GM18907 (cell line): Measurements from ENCODE around the gene SELENOH.
A peak's percentile ranks its signal among the peaks of the same experiment; 100 is the strongest.

Experiments used
- ATAC-seq: cut with Tn5 transposase; IDR thresholded peaks from one replicate; pipeline ENCODE4 v1.9.1; 2021; ENCODE audit warnings: mild to moderate bottlenecking, moderate library complexity; ENCODE audit not compliant: unreplicated experiment

SELENOH gene

DNA sequence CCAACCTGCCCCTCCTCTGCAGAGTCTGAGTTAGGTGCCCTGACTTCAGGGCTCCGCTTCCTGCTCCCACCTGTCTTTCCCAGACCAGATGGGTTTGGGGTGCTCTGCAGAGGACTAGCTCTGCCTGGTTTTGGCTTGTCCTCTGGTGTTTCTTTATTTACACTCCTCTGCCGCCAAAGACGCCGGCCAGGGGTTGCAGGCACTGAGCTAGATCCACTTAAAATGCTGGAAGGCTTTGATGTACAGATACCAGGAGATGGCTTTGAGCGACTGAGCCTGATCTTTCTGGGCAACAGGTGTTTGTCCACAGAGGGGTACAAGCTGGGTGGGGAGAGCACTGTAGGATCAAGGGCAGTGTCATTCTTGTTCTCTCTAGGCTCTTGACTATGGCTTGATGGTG is 3.9 kb downstream of the SELENOH start:
- ATAC-seq, result no peak

DNA sequence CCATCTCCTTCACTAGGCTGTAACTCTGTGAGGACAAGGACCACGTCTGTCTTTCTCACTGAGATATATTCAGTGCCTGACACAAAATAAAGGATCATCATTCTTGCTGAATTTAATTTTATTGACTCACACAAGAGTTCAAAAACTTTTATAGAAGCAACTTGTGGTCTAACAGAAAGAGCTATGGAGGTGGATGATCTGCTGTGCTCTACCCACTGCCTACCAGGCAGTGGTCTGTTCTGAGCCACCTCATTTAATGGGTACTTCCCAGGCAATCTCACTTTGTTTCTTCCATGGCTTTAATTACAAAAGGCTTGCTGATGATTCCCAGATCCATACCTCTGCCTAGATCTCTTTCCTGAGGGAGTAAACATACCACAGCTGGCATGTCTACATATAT is 5.6 kb downstream of the SELENOH start:
- no peak for ATAC-seq

DNA sequence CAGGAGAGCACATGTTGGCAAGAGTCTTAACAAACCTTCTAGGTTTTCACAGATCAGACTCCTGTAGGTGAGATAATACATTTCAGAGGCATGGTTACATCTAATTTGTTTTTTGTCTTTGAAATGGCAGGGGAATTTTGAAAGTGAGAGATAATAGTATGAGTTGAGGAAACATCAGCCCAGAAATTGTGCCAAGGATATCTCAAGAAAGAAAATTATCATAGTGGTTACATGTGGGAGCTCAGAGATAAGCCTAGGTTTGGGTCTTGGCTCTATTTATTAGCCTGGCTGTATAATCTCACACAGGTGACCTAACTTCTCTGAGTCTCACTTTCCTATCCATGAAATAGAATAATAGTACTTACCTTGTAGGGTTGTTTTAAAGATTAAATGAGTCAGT is 9.9 kb downstream of the SELENOH start:
- ATAC-seq, result no peak

DNA sequence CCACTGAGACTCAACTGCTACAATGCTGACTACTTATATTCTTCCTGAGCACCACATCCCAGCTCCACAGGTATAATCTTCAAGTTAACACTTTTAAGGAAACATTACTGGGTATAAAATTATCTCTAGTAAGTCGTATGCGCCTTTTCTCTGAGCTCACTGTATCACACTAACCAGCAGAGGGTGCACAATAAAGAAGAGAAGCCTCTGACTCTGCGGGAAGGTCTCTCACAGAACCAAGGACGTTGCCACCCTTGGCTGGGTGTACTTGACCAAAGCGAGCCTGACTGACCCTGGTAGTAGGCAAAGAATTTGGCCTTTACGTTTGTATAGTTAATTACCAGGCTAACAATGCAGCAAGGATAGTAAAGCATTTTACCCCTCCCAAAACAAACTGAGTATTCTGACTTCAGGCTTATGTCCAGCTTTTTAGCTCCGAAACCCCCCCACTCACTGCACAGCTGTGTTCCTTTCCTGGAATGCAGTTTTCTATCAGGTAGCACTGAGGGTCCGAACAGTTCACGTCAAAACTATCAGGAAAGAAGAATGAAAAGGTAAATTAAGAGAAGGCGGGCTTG is 10.5 kb downstream of the SELENOH start, which contains the start of gene BTBD18:
TSS of gene BTBD18 (minus strand) at position 144 of the 578 bp plus-strand sequence. CDS start 631 bp downstream, outside the sequence.
- ATAC-seq, result no peak

DNA sequence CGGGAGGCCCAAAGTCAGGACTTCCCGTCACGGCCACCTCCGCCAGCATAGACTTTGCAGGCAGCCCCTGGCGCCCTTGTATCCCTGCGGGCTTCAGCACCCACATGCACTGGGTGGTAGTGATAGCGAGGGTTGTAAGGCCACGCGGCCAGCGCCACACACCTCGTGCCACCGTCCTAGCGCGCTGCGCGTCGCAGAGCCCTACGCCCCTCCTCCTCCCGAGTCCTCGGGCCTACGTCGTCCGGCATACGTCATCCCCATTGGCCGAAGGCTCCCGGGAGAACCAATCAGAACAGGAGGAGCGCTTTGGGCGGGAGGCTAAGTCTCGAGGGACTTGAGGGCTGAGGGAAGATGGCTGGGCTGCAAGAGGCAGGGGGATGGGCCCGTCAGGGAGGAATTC is 11.7 kb downstream of the SELENOH start:
- no peak for ATAC-seq

DNA sequence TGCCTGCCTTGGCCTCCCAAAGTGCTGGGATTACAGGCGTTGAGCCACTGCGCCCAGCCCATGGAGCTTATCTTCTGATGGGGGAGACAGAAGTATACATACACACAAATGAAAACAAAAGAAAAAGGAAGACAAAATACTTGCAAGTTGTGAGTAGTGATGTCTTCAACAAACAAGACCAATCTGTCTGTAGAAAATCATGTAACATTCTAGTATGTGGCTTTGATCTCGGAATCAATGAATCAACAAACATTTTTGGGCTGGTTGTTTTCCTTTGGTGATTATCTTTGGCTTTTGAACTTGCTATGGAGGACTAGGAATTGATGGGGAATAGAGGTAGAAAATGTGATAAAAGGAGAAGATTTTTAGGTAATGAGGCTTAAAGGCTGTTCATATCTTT is 16.9 kb downstream of the SELENOH start:
- ATAC-seq, result no peak

DNA sequence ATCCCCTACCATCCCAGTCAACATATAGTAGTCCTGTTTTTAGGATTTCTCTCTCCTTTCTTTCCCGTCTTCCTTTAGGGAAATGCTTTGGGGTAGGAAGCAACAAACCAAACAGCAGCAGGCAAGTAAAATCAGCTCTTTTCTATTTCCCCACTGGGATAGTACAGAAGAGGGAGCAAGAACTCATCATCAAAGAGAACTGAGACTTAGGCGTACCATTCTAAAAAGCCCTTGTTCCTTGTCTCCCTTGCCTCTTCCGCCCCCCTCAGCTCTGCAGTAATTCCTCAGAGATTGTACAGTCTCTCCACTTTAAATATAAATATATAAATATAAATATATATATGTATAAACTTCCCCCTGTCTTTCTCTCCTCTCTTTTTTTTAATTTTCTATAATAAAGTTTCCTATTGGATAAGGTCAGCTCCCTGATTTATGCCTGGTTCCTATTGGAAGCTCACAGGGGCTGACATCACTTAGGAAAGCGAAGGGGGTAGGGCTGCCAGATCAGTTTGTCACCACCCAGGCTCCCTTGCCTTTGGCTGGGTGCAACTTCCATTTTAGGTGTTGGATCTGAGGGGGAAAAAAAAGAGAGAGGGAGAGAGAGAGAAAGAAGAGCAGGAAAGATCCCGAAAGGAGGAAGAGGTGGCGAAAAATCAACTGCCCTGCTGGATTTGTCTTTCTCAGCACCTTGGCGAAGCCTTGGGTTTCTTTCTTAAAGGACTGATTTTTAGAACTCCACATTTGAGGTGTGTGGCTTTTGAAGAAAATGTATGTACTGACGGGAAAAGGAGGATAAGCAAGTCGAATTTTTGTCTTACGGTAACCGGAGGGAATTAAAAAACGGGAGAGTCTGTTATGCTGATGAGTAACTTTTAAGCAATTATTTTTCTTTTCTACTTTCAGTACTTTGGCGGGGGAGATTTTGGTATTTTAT is 20.3 kb downstream of the SELENOH start, which contains the start of gene CTNND1:
TSS of gene CTNND1 (plus strand) at position 502 of the 934 bp plus-strand sequence. CDS start 29,677 bp downstream, outside the sequence.
- ATAC-seq, result peak; percentile 94

DNA sequence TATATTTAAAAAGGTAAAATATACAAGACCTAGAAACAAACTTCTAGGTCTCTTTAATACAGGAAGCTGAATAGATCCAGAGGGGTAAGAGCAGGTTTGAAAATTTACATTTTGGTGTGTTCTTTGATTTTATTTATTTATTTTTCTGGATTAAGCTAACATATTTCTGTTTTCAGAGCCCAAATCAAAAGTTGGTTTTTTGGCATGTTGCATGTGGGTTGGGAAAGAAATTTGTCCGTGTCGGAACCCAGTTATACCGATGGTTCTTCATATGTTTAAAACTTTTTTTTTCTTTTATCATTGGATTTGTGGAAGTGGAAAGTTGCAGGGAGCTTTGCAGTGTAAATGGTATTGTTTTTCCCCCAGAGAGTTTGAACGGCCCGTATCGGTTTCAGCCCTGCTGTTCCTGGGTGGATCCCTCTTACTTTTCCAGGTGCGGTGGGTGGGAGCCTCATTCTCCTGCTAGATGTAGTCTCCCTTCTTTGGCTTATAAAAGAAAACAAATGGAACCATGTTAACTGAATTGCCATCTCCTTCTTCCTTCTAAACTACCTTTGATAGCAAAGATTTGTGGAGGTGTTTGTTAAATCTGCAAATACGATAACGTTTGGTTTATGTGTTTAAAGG is 21.1 kb downstream of the SELENOH start:
- ATAC-seq, result no peak

DNA sequence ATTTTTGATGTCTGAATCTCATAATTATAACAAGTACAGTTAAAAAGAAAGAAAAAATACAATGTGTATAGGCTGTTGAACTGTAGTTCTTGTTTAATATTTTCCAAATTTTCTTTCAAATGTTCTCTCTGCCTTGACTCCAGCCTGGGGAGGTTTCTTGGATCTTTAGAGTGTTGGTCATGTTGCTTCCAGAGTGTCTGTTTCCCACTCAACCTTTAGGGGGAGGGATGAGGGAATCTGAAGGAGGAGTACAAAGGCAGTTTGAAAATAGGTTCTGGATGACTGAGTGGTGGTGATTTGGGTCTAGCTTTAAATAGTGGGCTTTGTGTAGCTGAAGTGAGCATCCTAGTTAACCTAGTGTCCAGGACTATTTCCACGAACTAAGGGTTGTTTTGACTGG is 22.3 kb downstream of the SELENOH start:
- ATAC-seq, result no peak

DNA sequence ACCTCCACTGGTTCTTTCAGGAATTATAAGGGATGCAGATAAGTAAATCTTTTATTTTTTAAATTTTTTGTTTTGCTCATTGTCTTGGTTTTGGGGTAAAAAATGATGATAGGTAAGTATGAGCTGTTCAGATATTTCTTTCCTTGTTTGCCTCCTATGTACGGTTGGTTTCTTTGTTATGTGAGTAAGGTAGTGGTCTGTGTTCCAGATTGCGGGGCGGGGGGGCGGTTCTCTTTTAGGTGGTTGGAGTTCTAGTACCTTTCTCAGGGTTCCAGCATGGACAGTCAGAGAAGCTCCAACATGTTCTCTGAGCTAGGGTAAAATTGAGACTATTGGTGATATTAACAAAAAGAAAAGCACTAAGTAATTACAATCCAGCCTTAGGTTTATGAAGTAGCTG is 22.7 kb downstream of the SELENOH start:
- no peak for ATAC-seq

DNA sequence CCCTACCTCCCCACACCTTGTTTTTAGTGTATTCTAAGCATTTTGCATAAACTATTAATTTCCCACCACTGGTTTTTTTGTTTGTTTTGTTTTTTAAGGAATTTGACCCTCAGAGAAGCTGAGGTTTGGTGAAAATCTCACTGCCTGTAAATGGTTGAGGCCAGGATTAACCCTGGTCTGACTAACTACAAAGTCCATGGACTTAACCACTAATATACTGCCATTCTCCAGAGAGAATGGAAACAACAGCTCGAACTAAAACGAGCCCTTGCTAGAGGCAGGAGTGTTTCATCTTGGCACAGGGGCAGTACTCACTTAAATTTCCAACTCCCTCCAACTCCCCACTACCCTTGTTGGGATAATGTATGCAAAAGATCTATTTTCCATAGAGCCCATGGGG is 23.3 kb downstream of the SELENOH start:
- no peak for ATAC-seq

DNA sequence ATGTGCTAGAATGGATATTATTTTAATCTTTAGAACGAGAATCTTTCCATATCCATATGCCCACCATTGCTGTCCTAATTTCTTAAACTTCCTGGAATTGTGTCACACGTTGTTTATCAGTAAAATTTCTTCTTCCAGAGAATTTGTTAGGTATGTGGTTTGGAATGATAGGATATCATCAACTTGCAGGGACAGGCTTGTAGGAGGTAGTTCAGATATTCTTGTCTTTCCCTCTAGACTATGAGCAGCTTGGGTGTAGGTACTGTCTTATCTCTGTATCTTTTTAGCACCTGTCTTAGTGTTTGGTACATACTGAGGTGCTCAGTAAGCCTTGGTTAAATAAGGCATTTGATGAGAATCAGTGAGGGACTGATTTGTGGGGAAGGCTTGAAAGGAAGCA is 23.7 kb downstream of the SELENOH start:
- ATAC-seq, result no peak

DNA sequence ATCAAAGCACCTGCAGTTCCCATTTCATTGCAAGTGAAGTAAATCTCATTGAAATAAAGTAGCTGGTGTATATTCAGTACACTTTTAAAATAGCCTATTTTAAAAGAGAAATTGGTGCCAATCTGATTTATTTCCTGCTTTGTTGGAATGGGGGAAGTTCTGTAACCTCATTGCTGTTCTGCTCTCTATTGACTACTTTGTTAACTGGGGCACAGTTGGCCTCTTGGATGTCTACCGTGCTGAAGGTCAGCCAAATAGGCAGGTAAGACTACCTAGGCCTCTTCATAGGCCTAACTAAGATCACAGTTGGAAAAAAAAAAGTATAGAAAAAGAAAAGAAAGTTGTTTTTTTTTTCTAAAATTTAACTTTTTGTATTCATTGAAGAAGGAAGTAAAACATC is 29.5 kb downstream of the SELENOH start:
- ATAC-seq, result no peak

DNA sequence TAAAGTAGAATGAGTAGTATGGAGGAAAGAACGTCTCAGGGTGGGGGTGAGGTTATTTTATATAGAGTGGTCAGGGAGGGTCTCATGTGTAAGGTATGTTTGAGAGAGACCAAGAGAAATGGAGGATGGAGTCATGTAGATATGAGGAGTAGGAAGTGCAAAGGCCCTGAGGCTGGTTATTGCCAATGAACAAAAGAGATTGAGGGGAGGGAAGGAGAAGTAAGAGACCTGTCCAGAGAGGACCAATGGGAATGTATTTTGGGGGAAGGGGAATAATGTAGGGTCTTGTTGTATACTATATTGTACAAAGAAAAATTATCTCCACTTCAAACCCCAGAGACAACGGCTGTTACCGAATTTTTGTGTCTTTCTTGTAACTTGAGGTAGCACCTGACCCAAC is 30.1 kb downstream of the SELENOH start:
- no peak for ATAC-seq

DNA sequence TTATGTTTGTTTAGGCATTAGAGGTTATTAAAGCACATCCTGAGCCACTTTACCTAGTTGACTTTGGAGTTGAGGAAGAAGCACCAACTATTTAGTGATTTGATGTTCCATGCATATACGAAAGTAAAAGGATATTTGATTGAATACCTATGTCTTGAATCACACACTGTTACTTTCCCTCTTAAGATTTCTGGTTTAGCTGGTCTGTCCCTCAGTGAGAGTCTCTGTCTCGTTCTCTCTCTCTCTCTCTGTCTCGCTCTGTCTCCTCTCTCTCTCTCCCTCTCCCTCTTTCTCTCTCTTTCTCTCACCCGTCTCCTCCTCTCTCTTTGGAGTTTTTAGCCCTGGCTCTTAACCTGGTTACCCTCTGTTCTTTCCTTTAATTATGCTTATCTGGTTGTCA is 31.3 kb downstream of the SELENOH start:
- ATAC-seq, result no peak

DNA sequence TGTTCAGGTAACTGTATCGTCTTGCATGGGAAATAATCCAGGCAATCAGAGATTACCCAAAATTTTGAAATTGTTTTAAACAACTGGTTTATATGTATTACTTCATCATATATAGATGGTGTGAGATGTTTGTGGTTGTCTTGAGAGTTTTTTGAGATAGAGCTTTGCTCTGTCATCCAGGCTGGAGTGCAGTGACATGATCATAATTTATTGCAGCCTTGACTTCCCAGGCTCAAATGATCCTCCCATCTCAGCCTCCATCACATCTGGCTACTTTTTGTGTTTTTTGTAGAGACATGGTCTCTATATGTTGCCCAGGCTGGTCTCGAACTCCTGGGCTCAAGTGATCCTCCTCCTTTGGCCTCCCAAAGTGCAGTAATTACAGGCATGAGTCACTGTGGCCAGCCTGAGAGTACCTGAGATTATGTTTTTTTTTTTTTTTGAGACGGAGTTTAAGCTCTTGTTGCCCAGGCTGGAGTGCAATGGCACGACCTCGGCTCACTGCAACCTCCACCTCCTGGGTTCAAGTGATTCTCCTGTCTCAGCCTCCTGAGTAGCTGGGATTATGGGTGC is 31.8 kb downstream of the SELENOH start:
- no peak for ATAC-seq

DNA sequence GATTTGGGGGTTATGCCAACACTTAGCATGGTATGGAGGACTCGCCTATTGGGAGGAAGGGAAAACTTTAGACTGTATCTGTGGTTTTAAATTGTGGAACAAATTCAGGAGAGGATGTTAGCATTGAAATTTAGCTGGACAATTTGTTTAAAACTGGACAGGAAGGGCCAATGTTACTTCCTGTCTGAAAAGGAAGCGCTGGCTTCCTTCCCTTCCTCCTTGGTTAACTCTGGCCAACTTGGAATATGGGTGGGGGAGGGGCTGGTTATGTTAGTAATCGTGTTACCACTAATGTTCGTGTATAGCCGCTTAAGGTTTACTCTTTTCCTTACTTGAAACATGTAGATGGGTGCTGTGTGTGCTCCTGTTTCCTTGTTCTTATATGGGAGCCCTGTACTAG is 34.2 kb downstream of the SELENOH start:
- no peak for ATAC-seq

DNA sequence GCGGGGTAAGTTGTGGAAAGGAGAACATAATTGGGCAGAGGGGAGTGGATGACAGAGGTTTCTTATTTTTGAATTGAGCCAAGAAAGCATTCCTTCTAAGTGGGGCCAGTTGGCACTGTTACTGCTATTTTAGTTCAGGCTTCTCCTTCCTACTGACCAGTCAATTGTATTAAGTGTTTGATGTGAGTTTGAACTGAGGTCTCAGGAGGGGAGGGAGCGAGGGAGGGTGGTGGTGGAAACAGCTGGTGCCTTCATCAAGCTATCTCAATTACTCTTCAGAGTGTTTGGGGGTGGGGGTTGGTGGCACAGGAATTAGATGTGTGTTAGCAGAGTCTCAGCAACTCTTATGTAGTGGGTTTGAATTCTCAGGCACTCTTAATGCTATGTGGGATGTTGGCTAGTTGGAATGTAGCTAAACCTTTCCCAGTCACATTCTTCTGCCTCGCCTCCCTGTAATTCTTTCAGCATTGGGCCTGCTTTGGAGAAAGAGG is 34.8 kb downstream of the SELENOH start:
- no peak for ATAC-seq

DNA sequence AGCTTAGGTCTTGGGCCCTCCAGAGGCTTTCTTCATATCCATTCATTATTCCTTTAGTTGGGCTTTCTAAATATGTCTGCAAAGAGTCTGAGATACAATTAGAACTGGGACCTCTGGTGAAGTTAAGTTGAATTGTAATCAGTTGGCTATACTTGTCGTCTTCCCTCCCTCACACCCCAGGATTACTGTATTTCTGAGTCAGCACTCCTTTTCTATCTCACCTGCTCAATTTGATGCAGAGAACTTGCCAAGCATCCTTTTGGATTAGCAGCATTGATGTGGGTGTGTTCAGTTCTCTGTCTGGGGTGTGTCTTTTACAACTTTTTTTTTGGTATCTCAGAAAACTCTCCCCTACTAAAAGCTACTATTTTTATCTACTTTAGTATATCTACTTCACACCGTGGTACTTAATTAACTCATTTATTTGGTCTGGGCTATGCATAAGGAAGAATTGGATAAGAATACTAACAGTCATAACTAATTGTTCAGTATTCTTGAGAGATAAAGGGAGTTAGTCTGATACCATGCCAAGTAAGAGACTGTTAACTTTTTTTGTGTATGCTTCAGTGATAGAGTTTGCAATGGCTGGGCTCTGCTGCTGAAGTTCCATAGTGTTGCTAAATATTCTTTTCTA is 35.4 kb downstream of the SELENOH start:
- no peak for ATAC-seq

DNA sequence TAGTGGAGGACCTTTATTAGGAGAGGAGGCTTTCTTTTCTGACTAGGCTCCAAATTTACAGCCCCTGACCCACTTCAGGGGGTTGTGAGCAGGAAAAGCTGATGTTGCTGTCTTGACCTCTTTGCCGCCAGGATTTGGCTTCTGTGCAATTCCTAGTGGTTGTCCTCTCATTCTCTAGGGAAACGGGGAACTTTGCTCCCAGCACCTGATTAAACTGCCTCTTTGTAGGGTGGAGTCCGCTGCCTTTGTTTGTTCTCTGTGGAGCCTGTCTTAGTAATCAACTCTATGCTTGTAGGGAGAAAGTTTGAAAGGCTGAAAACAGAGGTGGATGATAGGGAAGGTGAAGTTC is 36.7 kb downstream of the SELENOH start:
- ATAC-seq, result no peak
